ENCODE measurements around the gene HAPLN1.

DNA sequence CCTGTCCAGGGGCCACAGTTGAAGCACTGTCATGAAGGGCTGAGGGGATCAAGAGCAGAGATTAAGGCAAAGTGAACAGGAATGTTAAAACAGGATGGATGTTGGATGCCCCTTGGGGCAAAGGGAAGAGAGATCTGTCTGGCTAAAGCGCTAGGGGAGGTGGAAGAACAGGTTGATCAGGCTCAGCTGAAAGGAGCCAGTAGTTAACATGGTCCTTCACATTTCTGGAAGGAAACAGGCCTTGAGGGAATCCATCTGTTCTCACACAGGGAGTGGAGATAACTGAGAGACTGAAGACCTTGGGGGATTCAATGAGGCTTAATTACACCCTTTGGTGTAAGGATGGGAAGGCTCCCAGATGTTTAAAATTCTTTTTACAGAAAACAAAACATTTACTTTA lies 5.8 kb downstream of the HAPLN1 start:
- TF ChIP-seq, protein P1, sequence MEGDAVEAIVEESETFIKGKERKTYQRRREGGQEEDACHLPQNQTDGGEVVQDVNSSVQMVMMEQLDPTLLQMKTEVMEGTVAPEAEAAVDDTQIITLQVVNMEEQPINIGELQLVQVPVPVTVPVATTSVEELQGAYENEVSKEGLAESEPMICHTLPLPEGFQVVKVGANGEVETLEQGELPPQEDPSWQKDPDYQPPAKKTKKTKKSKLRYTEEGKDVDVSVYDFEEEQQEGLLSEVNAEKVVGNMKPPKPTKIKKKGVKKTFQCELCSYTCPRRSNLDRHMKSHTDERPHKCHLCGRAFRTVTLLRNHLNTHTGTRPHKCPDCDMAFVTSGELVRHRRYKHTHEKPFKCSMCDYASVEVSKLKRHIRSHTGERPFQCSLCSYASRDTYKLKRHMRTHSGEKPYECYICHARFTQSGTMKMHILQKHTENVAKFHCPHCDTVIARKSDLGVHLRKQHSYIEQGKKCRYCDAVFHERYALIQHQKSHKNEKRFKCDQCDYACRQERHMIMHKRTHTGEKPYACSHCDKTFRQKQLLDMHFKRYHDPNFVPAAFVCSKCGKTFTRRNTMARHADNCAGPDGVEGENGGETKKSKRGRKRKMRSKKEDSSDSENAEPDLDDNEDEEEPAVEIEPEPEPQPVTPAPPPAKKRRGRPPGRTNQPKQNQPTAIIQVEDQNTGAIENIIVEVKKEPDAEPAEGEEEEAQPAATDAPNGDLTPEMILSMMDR (conservative IDR thresholded peaks at IDR 0.05; ENCODE audit: low read length) = no peak
- no peak for TF ChIP-seq EZH2phosphoT487 (IDR thresholded peaks at IDR 0.05; ENCODE audit: borderline replicate concordance)

All from Loucy (cell line).